Thoracic aorta (tissue), 2 donors: Measurements from ENCODE around the gene ELAVL3. TPM values are rescaled to one million over a fixed set of nuclear protein-coding genes. Genes with fewer than 3 reads are reported as not detected.

Experiments used
- ATAC-seq: fragments of 150-250 bp; one replicate; pipeline ENCODE4 v1.8.0; 2017; ENCODE audit warnings: low read depth; ENCODE audit not compliant: insufficient number of reproducible peaks, low FRiP score
- DNase-seq: peaks from one replicate; pipeline ENCODE4 v3.0.0-alpha.2; 2020; ENCODE audit warnings: low spot score
- H3K27ac ChIP-seq, 2 donors: fragments of 200-600 bp; sonication (generic); 1 replicate in 1 of 2; 2 replicates in 1 of 2; pipeline ENCODE4 v1.5.1; 2016; ENCODE audit warnings: mild to moderate bottlenecking in 2 of 2, moderate library complexity in 2 of 2
- H3K27me3 ChIP-seq: fragments of 200-600 bp; sonication (generic); replicated peaks from 2 replicates; pipeline ENCODE4 v1.6.0; 2016; ENCODE audit warnings: mild to moderate bottlenecking; ENCODE audit not compliant: insufficient read depth
- H3K36me3 ChIP-seq: fragments of 200-600 bp; sonication (generic); one replicate; pipeline ENCODE4 v1.5.1; 2016
- H3K4me1 ChIP-seq, 2 donors: fragments of 200-600 bp; sonication (generic); 1 replicate in 1 of 2; 2 replicates in 1 of 2; pipeline versions ENCODE4 v1.5.1 to v1.6.0; 2016; ENCODE audit warnings: low read depth in 2 of 2, mild to moderate bottlenecking in 1 of 2; ENCODE audit not compliant: control insufficient read depth in 1 of 2
- H3K4me3 ChIP-seq: fragments of 200-600 bp; sonication (generic); 2 replicates; pipeline ENCODE4 v1.5.1; 2016; ENCODE audit warnings: mild to moderate bottlenecking
- H3K9me3 ChIP-seq: fragments of 200-600 bp; sonication (generic); 2 replicates; pipeline ENCODE4 v1.5.1; 2016
- CTCF ChIP-seq: fragments of 200-600 bp; sonication (generic); IDR thresholded peaks from one replicate; pipeline ENCODE4 v1.5.1; 2019; ENCODE audit warnings: antibody characterized with exemption
- total RNA-seq, 2 donors: library from RNA; depleted of rRNA; stranded (reverse); fragments of >200 nt; gene quantifications; one replicate each; pipeline versions ENCODE4 v1.1.0 to v1.2.3, GENCODE V29; 2016

The ELAVL3 gene
- total RNA-seq, 2 donors from 2014 or later, result not detected

DNA sequence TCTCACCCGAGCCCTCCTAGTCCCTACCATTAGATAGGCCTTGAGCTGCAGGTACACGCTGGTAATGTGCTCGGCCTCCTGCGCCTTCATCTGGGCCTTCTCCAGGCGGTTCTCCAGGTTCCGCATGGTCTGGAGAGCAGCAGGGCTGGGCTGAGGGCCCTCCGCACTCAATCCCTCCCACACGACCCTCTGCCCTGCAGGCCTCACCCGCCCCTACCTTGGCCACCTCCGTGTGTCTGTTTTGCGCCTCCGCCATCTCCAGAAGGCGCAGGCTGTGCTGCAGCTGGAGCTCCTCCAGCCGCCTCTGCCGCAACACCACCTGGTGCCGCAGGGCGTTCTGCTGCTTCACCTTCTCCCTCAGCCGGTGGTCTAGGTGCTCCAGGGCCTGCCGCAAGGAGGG, 54.2 kb downstream of the ELAVL3 start:
- no peak for TF ChIP-seq CTCF
- Histone ChIP-seq H3K4me1 (peaks cover 9 to 17% of the 10 kb centered on the region in 2 donors), H3K27me3 (peaks cover 4% of the 10 kb centered on the region), H3K4me3 (no peak overlapping the region), H3K9me3 (no peaks in the 10 kb centered on the region), H3K27ac (no peak overlapping the region), H3K36me3 (no peaks in the 10 kb centered on the region)
- DNase-seq, result no peak
- ATAC-seq, result no peak

DNA sequence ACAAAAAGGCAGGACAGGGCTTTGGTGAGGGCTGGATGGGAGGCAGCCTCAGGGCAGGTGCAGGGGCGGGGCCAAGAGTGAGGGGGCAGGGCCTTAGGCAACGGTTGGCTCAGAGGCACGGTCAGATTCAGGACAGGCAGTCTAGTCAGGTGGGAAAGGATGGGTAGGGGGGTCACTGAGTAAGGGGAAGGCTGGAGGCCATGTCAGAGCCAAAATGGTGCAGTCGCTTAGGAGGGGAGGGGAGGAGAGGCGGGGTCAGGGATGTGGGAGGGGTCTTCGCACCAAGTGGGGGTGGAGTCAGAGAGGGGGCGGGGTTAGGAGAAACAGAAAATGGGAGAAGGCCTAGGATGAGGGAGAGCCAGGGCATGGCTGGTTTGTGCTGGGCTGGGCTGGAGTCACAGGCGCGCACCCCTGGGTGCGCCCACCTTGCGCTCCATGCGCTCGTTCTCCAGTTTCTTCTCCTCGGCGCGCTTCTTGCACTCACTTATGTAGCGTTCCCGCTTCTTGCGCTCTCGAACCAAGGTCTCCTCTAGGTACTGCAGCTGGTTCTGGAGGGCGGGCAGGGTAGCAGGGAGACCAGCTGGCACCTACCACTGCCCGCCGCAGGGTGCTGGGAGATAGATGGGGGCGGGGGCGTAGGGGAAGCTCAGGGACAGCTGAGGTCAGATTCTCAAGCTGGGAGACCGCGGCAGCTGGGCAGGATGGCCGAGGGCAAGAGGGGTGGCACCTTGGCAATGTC, 55.0 kb downstream of the ELAVL3 start:
- peaks cover 11% of the 10 kb centered on the region for H3K27me3 ChIP-seq
- ATAC-seq, result no peak
- no peaks in the 10 kb centered on the region for H3K36me3 ChIP-seq
- no peak overlapping the region for H3K4me3 ChIP-seq
- TF ChIP-seq CTCF, result no peak
- no peaks in the 10 kb centered on the region for H3K9me3 ChIP-seq
- no peak for DNase-seq
- peaks cover 16 to 25% of the 10 kb centered on the region in 2 donors for H3K4me1 ChIP-seq
- no peak overlapping the region for H3K27ac ChIP-seq

- Histone ChIP-seq H3K9me3 (no peaks in the 10 kb centered on the region), H3K36me3 (no peaks in the 10 kb centered on the region), H3K27me3 (peaks cover 13% of the 10 kb centered on the region), H3K4me3 (no peak overlapping the region), H3K27ac (no peak overlapping the region), H3K4me1 (peaks cover 17 to 39% of the 10 kb centered on the region in 2 donors)
- ATAC-seq (no peak), DNase-seq (no peak)
- TF ChIP-seq CTCF, result no peak
Measured at GRCh38 chr19:11423791-11424181, 57.1 kb downstream of the ELAVL3 start.

DNA sequence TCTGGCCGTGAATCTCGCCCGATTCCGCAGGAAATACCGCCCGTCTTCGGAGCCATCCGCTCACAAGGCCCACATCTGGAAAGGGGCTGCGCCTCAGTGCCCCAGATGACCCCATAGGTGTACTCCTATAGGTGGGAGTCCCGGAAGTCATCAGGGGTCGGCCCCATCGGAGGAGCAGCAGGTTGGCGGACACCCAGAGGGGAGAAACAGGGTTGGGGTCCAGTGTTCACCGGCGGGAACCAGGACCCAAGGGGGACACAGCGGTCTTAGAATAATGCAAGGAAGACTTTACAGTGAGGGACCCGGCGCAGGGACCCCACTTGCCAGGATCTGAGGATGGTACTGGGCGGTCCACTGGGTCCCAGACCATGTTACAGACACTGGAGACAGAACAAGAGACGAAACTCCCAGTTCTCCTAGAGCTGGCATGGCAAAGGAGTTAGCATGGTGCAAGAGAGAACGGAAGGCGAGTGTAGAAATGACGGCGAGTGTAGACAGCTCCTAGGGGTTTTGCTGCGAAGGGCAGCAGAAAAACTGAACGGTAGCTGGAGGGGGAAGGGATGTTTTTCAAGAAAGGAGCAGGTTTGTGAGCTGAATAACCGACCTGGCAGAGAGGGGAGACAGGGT, 57.6 kb downstream of the ELAVL3 start:
- peaks cover 17 to 44% of the 10 kb centered on the region in 2 donors for H3K4me1 ChIP-seq
- no peak for DNase-seq
- H3K9me3 ChIP-seq, result no peaks in the 10 kb centered on the region
- no peak overlapping the region for H3K4me3 ChIP-seq
- H3K27me3 ChIP-seq, result peaks cover 13% of the 10 kb centered on the region
- H3K27ac ChIP-seq, result no peak overlapping the region
- H3K36me3 ChIP-seq, result no peaks in the 10 kb centered on the region
- ATAC-seq, result no peak
- no peak for TF ChIP-seq CTCF

- H3K4me1 ChIP-seq, result peaks cover 17 to 45% of the 10 kb centered on the region in 2 donors
- ATAC-seq (peak; percentile 52), DNase-seq (no peak)
- peak overlapping the region; percentile 68 for H3K4me3 ChIP-seq
- no peaks in the 10 kb centered on the region for H3K36me3 ChIP-seq
- no peak for TF ChIP-seq CTCF
- H3K27ac ChIP-seq, result peak overlapping the region in 1 of 2 donors; percentile 52
- H3K27me3 ChIP-seq, result peaks cover 13% of the 10 kb centered on the region
- no peaks in the 10 kb centered on the region for H3K9me3 ChIP-seq
Measured at GRCh38 chr19:11422163-11423065, 58.4 kb downstream of the ELAVL3 start.
